Neuron (in vitro differentiated cells): ENCODE measurements around the gene HYAL1.

Experiments
- H2AFZ ChIP-seq: one replicate; pipeline ENCODE4 v1.6.1; 2013; ENCODE audit warnings: low read depth, mild to moderate bottlenecking, inconsistent platforms, low read length, moderate library complexity
- H3K27me3 ChIP-seq: one replicate; pipeline ENCODE4 v1.6.1; 2013; ENCODE audit warnings: low read length; ENCODE audit not compliant: insufficient read depth
- H3K36me3 ChIP-seq: one replicate; pipeline ENCODE4 v1.6.1; 2013; ENCODE audit warnings: low read length; ENCODE audit not compliant: insufficient read depth
- H3K4me1 ChIP-seq: one replicate; pipeline ENCODE4 v1.6.1; 2013; ENCODE audit warnings: low read length; ENCODE audit not compliant: insufficient read depth
- H3K4me3 ChIP-seq: 2 replicates; pipeline ENCODE4 v1.5.1; 2013; ENCODE audit warnings: mild to moderate bottlenecking, low read length, moderate library complexity
- H3K9me3 ChIP-seq: one replicate; pipeline ENCODE4 v1.6.1; 2013; ENCODE audit warnings: low read length

HYAL1 gene

DNA sequence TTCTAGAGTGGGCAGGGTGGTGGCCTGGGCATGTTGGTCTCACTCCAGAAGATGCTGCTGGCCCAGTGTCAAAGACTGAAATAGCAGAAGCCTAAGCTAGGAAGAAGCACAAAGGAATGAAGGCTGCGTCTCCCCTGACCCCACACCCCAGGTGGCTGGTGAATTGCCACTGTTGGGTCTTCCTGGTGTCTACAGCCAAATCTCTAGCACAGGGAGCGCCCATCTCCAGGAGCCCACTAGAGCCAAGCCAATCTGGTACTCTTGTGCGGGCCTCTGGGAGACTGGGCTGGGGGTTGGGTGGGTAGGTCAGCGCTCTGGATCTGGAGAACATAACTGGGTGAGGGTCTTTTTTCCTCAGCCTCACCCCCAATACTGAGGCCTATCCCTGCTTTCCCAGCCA lies 23.8 kb upstream of the HYAL1 start:
- Histone ChIP-seq H3K4me1 (peaks cover 24% of the 10 kb centered on the region), H3K9me3 (no peaks in the 10 kb centered on the region), H3K36me3 (peaks cover 40% of the 10 kb centered on the region), H2AFZ (no peak overlapping the region), H3K4me3 (peak overlapping the region; percentile 79), H3K27me3 (no peaks in the 10 kb centered on the region)

DNA sequence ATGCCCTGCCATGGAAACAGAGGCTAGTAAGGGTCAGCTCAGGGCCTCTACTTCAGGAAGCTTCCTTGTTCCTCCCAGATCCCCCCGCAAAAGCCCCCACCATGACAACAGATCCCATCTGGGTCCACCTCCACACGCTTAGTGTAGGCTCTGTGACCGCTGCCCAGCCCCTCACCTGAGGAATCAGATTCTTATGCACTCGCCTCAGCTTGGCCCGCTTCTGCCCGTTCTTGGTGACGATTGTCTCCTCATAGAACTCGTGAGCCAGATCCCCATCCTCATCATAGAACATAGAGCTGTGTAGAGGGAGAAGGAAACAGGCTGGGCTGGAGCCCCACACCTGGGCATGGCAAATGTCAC lies 22.8 kb upstream of the HYAL1 start:
- Histone ChIP-seq H3K4me3 (no peak overlapping the region), H3K9me3 (no peaks in the 10 kb centered on the region), H3K27me3 (no peaks in the 10 kb centered on the region), H3K4me1 (peaks cover 28% of the 10 kb centered on the region), H3K36me3 (peaks cover 30% of the 10 kb centered on the region), H2AFZ (no peak overlapping the region)

- Histone ChIP-seq H3K27me3 (no peaks in the 10 kb centered on the region), H2AFZ (no peak overlapping the region), H3K4me1 (peaks cover 30% of the 10 kb centered on the region), H3K36me3 (peaks cover 25% of the 10 kb centered on the region), H3K9me3 (no peaks in the 10 kb centered on the region), H3K4me3 (no peak overlapping the region)
These were observed 22.3 kb upstream of the HYAL1 start for GRCh38 chr3:50325497-50326181.

DNA sequence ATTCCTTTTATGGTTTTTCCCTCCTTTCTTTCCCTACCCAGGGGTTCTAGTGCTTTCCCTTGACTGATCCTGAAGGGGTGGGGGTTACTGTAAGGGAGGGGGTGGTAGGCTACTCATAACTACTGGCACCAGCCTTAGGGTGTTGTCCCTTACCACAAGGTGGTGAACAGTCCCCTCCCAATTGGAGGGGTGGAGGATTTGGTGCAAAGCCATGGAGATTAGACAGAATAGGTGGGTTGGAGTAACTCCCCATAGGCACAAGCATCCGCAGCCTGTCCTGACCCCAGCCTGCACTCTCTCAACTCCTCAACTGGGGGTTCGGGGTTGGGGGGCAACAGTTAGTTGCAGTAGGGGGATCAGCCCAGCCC lies 21.7 kb upstream of the HYAL1 start:
- no peaks in the 10 kb centered on the region for H3K27me3 ChIP-seq

GRCh38 chr3:50324351-50325112 lies 21.2 kb upstream of the HYAL1 start:
- H3K9me3 ChIP-seq: no peaks in the 10 kb centered on the region
- H3K36me3 ChIP-seq: peaks cover 19% of the 10 kb centered on the region
- peaks cover 41% of the 10 kb centered on the region for H3K4me1 ChIP-seq
- H3K4me3 ChIP-seq: no peak overlapping the region
- H2AFZ ChIP-seq: no peak overlapping the region
- no peaks in the 10 kb centered on the region for H3K27me3 ChIP-seq

More for the DNA sequence above, 21.7 kb upstream of the HYAL1 start:
- Histone ChIP-seq H3K4me1 (peaks cover 35% of the 10 kb centered on the region), H2AFZ (no peak overlapping the region), H3K9me3 (no peaks in the 10 kb centered on the region), H3K36me3 (peaks cover 19% of the 10 kb centered on the region), H3K4me3 (no peak overlapping the region)

DNA sequence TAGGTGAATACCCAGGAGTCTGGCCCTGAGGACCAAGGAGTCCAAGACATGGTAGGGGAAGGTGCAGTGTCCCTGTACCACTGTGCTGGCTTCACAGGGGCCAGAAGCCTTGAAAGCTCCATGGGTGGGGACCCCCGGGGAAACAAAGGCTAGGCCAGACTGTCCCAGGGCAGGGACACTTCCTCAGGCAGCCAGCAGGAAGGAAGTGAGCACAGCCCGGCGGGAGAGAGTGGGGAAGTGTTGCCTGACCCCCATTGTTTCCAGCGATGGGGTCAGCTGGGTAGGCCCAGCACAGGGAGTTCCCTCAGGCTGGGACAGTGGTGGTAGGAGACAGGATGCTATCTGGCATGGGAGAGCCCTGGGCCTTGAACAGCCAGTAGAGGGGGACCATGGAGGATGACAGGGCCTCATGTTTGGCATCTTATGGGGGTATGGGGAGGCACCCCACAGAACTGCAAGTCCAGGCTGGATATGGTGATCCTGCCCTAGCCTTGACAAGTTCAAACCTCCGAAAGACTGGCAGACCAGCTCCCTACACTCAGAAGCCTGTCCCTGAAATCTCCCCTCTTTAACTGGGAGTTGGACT lies 20.3 kb upstream of the HYAL1 start:
- Histone ChIP-seq H3K4me3 (no peak overlapping the region), H3K4me1 (peaks cover 44% of the 10 kb centered on the region), H3K36me3 (peaks cover 27% of the 10 kb centered on the region), H2AFZ (no peak overlapping the region), H3K9me3 (no peaks in the 10 kb centered on the region), H3K27me3 (no peaks in the 10 kb centered on the region)

GRCh38 chr3:50323092-50323600 lies 19.8 kb upstream of the HYAL1 start:
- H3K4me3 ChIP-seq: no peak overlapping the region
- H3K4me1 ChIP-seq: peaks cover 41% of the 10 kb centered on the region
- no peak overlapping the region for H2AFZ ChIP-seq
- peaks cover 33% of the 10 kb centered on the region for H3K36me3 ChIP-seq
- no peaks in the 10 kb centered on the region for H3K9me3 ChIP-seq
- no peaks in the 10 kb centered on the region for H3K27me3 ChIP-seq

DNA sequence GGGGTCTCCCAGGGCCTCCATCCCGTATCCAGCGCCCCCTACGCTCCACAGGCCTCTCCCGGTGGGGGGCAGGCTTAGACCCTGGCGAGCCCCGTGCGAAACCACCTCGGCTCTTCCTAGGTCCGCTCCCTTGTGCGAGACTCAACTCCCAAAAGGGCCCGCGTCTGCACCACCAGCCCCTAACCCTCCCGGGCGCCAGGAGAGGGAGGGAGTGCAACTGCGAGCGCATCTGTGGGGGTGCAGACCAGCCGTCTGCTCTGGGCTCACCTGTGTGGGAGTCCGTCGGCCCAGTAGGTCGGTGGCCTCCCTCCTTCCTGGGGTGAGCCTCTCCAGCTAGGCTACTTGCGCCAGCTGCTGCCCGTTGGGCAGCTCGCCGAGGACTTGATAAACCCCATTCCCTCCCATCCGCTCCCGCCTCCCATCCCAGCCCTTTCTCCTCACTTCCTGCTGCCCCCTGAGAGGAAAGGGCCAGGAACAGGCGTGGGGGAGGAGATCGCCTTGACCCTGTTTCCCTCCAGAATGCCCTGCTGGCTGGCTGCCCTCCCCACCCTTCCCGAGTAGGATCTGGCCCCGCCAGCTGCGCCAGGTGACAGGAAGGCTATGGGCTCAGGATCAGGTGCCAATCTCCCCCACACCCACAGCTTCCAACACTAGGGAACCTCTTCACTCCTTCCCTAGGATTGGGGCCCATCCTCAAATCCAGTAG lies 19.2 kb upstream of the HYAL1 start, which contains the start of gene HYAL2:
HYAL2 (minus strand) TSS at position 360 of the 706 bp plus-strand sequence. CDS start 2,256 bp downstream, outside the sequence.
- peaks cover 37% of the 10 kb centered on the region for H3K36me3 ChIP-seq
- H3K4me1 ChIP-seq: peaks cover 40% of the 10 kb centered on the region

GRCh38 chr3:50322115-50322385 lies 18.7 kb upstream of the HYAL1 start:
- H3K4me3 ChIP-seq: no peak overlapping the region
- H2AFZ ChIP-seq: no peak overlapping the region
- peaks cover 41% of the 10 kb centered on the region for H3K36me3 ChIP-seq
- peaks cover 35% of the 10 kb centered on the region for H3K4me1 ChIP-seq
- no peaks in the 10 kb centered on the region for H3K27me3 ChIP-seq
- H3K9me3 ChIP-seq: no peaks in the 10 kb centered on the region

More for the DNA sequence above, 19.2 kb upstream of the HYAL1 start, which contains the start of gene HYAL2:
- Histone ChIP-seq H2AFZ (peak within 1 kb of the TSS; percentile 36), H3K27me3 (no peaks in the 10 kb centered on the region), H3K9me3 (no peaks in the 10 kb centered on the region), H3K4me3 (peak within 1 kb of the TSS; percentile 74)

- Histone ChIP-seq H3K4me1 (peaks cover 30% of the 10 kb centered on the region), H2AFZ (peak overlapping the region; percentile 36), H3K36me3 (peaks cover 45% of the 10 kb centered on the region), H3K27me3 (no peaks in the 10 kb centered on the region), H3K4me3 (peak overlapping the region; percentile 74), H3K9me3 (peaks cover under 1% of the 10 kb centered on the region)
These were observed 18.2 kb upstream of the HYAL1 start for GRCh38 chr3:50321336-50322114.

GRCh38 chr3:50320853-50321335 lies 17.5 kb upstream of the HYAL1 start:
- Histone ChIP-seq H3K27me3 (no peaks in the 10 kb centered on the region), H3K36me3 (peaks cover 44% of the 10 kb centered on the region), H3K4me3 (peak overlapping the region; percentile 74), H2AFZ (peak overlapping the region; percentile 36), H3K9me3 (peaks cover 2% of the 10 kb centered on the region), H3K4me1 (peaks cover 30% of the 10 kb centered on the region)

GRCh38 chr3:50319894-50320625 lies 16.7 kb upstream of the HYAL1 start:
- peaks cover 30% of the 10 kb centered on the region for H3K4me1 ChIP-seq

More at GRCh38 chr3:50319894-50320625, 16.7 kb upstream of the HYAL1 start:
- Histone ChIP-seq H2AFZ (no peak overlapping the region), H3K27me3 (no peaks in the 10 kb centered on the region), H3K4me3 (peak overlapping the region; percentile 74), H3K36me3 (peaks cover 37% of the 10 kb centered on the region), H3K9me3 (peaks cover 2% of the 10 kb centered on the region)
